K562 (cell line): ENCODE results near the gene SLC7A1. TPM values are rescaled to one million over a fixed set of nuclear protein-coding genes. Genes with fewer than 3 reads are reported as not detected.

Experiments used
- CHD7 ChIP-seq: fragments of 200-600 bp; sonication (generic); IDR thresholded peaks from one replicate; pipeline ENCODE4 v1.6.1; 2012; ENCODE audit warnings: mild to moderate bottlenecking, low read depth, low read length, inconsistent platforms
- EP300 ChIP-seq: IDR thresholded peaks from 2 replicates; pipeline ENCODE4 v1.6.1; 2012; ENCODE audit warnings: low read length, improper control_type of control experiment
- NONO ChIP-seq, 2 experiments: fragments of 200-400 bp in 1 of 2; fragments of 450-650 bp in 1 of 2; formaldehyde crosslinking in 1 of 2; IDR thresholded peaks; 2 replicates each; pipeline ENCODE4 v1.6.1; 2017; ENCODE audit warnings: low read depth in 2 of 2, mild to moderate bottlenecking in 2 of 2, moderate library complexity in 2 of 2, low read length in 1 of 2
- POLR2A ChIP-seq: fragments of 450-650 bp; conservative IDR thresholded peaks from 2 replicates; pipeline ENCODE4 v1.6.1; 2016
- ZFPM2 ChIP-seq: fragments of 250-450 bp; sonication (Bioruptor Pico); IDR thresholded peaks from 2 replicates; pipeline ENCODE4 v1.5.1; 2022; ENCODE audit warnings: mild to moderate bottlenecking
- ZNF133 ChIP-seq: fragments of 250-450 bp; sonication (Bioruptor Pico); IDR thresholded peaks from 2 replicates; pipeline ENCODE4 v1.4.0; 2020; ENCODE audit warnings: mild to moderate bottlenecking
- polyA plus RNA-seq, 8 experiments: library from polyadenylated mRNA; depleted of rRNA in 4 of 8; stranded (reverse) in 5 of 8; unstranded in 3 of 8; fragments of >200 nt; fragmentation: Nextera tagmentation in 2 of 8; fragmentation: Illumina TruSeq in 1 of 8; extraction: Ambion mirVana in 2 of 8; extraction: Trizol in 1 of 8; gene quantifications; 2 replicates each; pipeline versions ENCODE4 v1.2.1 to v1.2.3, GENCODE V29; 2011 to 2014; ENCODE audit warnings: inconsistent platforms in 1 of 8, missing spikeins in 1 of 8
- total RNA-seq, 7 experiments: library from RNA; depleted of rRNA in 6 of 7; stranded (reverse); fragments of >200 nt in 6 of 7; fragmentation: Illumina TruSeq in 2 of 7; extraction: Trizol in 2 of 7; gene quantifications; 2 replicates each; pipeline versions ENCODE4 v1.2.1 to v1.2.3, GENCODE V29; 2011 to 2021; ENCODE audit warnings: low replicate concordance in 1 of 7

Gene SLC7A1
- total and polyA plus RNA-seq, 9 of the 15 experiments (the other 6 are each of a cell fraction or from before 2014, with no cell fraction given): 3.3 to 69.7 (median 10.8) TPM

GRCh38 chr13:29571876-29572570, 23.5 kb downstream of the SLC7A1 start (continued):
- no peak for TF ChIP-seq CHD7
- no peak for TF ChIP-seq EP300
- no peak for TF ChIP-seq NONO (IDR thresholded peaks at IDR 0.05; ENCODE audit: low read depth in 2 of 2, low read length in 1 of 2)
- no peak for TF ChIP-seq POLR2A
- TF ChIP-seq ZNF133 (CRISPR knock-in tag): no peak
- TF ChIP-seq ZFPM2 (CRISPR knock-in tag): no peak
- TF ChIP-seq, all 486 proteins: peak for 0
